Amygdala (tissue), 56 donors: ENCODE data around the gene RIPOR3.
A peak's percentile ranks its signal among the peaks of the same experiment; 100 is the strongest.
"Not testable (repeated sequence)": the region's sequence is repeated elsewhere in the genome, so short reads cannot be mapped to it uniquely, and the experiment has no call there.

ENCODE experiments used
- DNase-seq, 56 donors: peaks; one replicate each; lab custom pipeline; 2025; lab: John Stamatoyannopoulos, UW

The RIPOR3 gene

GRCh38 chr20:50666709-50667298 is 24.5 kb downstream of the RIPOR3 start:
- no peak for DNase-seq

GRCh38 chr20:50664254-50664653 is 27.1 kb downstream of the RIPOR3 start:
- DNase-seq: no peak

- DNase-seq: no peak
These were observed 28.1 kb downstream of the RIPOR3 start for GRCh38 chr20:50663095-50663821.

- no peak for DNase-seq
These were observed 31.2 kb downstream of the RIPOR3 start for GRCh38 chr20:50659975-50660670.

- no peak for DNase-seq
These were observed 32.5 kb downstream of the RIPOR3 start for GRCh38 chr20:50658804-50659380.

GRCh38 chr20:50655311-50655880 is 35.9 kb downstream of the RIPOR3 start:
- DNase-seq: peak in 41 of 56 donors; percentile 4 to 55 (median 21)

- peak in 2 of 56 donors; percentile 2 to 15 for DNase-seq
These were observed 36.4 kb downstream of the RIPOR3 start for GRCh38 chr20:50654904-50655303.

GRCh38 chr20:50652702-50653294 is 38.5 kb downstream of the RIPOR3 start:
- no peak for DNase-seq

- no peak for DNase-seq
These were observed 39.7 kb downstream of the RIPOR3 start for GRCh38 chr20:50651676-50652075.

- DNase-seq: no peak
These were observed 41.8 kb downstream of the RIPOR3 start for GRCh38 chr20:50649590-50649989.

GRCh38 chr20:50648651-50649050 is 42.7 kb downstream of the RIPOR3 start:
- DNase-seq: no peak

GRCh38 chr20:50646483-50646996 is 44.8 kb downstream of the RIPOR3 start:
- DNase-seq: no peak

GRCh38 chr20:50645253-50646068 is 45.9 kb downstream of the RIPOR3 start:
- DNase-seq: no peak

GRCh38 chr20:50642288-50642803 is 49.0 kb downstream of the RIPOR3 start:
- DNase-seq: no peak

GRCh38 chr20:50641625-50642287 is 49.6 kb downstream of the RIPOR3 start:
- DNase-seq: not testable (repeated sequence)

- DNase-seq: not testable (repeated sequence)
These were observed 51.2 kb downstream of the RIPOR3 start for GRCh38 chr20:50639971-50640711.

- DNase-seq: not testable (repeated sequence)
These were observed 53.1 kb downstream of the RIPOR3 start for GRCh38 chr20:50638015-50638847.
